Raji (cell line): Measurements from ENCODE around the gene DSCAML1.

ENCODE experiments used
- POLR2A ChIP-seq: IDR thresholded peaks from 2 replicates; pipeline ENCODE4 v1.6.1; 2011; ENCODE audit warnings: low read depth, low read length, control low read depth; ENCODE audit not compliant: insufficient read depth

Gene DSCAML1

DNA sequence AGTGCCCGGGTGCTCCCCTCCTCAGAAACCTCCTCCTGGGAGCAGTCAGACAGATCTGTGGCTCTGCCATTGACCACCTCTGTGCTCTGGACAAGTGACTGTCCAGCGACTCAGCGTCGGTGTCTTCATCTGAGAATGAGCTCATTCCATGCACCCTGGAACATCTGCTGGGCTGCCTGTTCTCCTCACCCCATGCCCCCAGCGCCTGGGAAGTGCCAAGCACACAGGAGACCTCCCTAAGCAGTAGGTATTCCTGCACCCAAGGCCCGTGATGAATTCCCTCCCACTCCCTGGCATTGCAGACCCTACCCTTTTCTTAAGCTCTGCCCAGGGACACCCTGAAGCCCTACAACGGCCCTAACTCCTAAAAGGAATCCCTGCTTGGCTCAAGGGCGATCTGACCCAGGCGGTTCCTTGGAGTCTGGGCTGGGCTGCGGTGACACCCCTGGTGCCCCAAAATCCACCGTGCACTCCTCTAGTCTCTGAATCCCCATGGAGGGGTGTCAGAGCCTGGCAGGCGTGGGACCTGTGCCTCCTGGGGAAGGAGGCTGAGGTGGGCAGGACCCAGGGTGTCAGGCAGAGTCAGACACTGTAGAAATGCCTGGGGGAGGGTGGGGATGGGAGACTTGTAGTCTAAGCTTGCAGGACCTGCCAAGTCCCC, 377.4 kb downstream of the DSCAML1 start:
- no peak for TF ChIP-seq POLR2A

- no peak for TF ChIP-seq POLR2A
Observed at GRCh38 chr11:117418737-117419481, 378.1 kb downstream of the DSCAML1 start.

- no peak for TF ChIP-seq POLR2A
Observed at GRCh38 chr11:117417856-117418255, 379.2 kb downstream of the DSCAML1 start.

DNA sequence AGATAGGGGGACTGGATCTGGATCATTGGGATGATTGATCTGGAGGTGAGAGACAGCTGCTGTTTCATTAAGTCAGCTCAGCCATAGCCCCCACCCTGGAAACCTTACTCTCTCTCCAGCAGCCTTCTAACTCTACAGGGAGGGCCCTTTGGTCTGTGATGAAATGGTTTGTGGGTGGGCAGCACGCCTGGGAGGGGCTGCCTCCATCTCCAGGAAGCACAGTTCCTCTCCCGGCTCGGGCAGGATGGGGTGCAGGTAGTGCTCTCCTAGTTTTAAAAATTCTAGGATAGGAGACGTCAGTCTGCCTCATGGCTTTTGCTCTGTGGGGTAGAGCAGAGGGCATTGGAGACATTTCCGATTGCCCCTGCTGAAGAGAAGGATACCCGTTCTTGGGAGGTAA, 379.7 kb downstream of the DSCAML1 start:
- no peak for TF ChIP-seq POLR2A

- no peak for TF ChIP-seq POLR2A
Observed at GRCh38 chr11:117415358-117415896, 381.6 kb downstream of the DSCAML1 start.

GRCh38 chr11:117414724-117415123, 382.3 kb downstream of the DSCAML1 start:
- TF ChIP-seq POLR2A = no peak

GRCh38 chr11:117413616-117414015, 383.4 kb downstream of the DSCAML1 start:
- TF ChIP-seq POLR2A = no peak

GRCh38 chr11:117412653-117413275, 384.3 kb downstream of the DSCAML1 start:
- no peak for TF ChIP-seq POLR2A

DNA sequence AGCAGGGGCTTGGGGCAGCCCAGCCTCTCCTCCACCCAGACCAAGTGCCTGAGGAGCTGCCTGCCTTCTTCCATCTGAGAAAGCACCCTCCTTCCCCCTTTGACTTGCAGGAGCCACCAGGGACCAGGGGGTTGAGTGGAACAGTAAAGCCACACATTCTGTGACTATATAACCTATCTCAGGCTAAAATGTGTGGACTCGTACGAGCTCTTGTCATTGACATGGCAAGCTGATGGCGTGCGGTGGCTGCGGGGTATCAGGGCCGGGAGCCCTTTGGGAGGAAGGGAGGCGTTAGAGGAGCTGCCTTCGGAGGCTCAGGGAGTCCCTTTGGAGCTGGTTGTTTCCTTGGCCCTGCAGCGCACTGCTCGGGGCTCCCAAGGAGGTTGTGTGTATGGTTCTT, 384.8 kb downstream of the DSCAML1 start:
- no peak for TF ChIP-seq POLR2A

DNA sequence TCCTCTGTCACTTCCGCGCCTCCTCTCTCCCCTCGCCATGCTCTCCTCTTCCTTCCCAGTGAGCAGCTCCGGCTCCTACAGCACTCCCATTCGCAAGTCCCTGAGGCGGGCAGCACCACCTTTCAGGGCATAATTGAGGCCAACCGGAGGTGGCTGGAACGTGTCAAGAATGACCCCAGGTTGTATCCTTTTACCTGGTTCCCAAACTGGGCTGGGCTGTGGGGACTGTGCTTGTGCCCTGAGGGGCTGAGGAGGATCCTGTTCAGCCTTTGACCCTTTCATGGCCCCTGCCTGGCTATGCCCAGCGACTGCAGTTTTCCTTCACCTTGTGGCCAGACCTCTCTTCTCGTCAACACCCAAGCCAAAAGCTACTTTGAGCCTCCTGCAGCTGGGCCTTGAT, 385.3 kb downstream of the DSCAML1 start:
- TF ChIP-seq POLR2A = no peak

GRCh38 chr11:117410861-117411710, 385.9 kb downstream of the DSCAML1 start:
- no peak for TF ChIP-seq POLR2A

GRCh38 chr11:117410238-117410637, 386.8 kb downstream of the DSCAML1 start:
- no peak for TF ChIP-seq POLR2A

GRCh38 chr11:117409511-117409910, 387.5 kb downstream of the DSCAML1 start:
- TF ChIP-seq POLR2A = no peak

- no peak for TF ChIP-seq POLR2A
Observed at GRCh38 chr11:117408356-117408755, 388.7 kb downstream of the DSCAML1 start.

- no peak for TF ChIP-seq POLR2A
Observed at GRCh38 chr11:117407016-117407415, 390.0 kb downstream of the DSCAML1 start.

- no peak for TF ChIP-seq POLR2A
Observed at GRCh38 chr11:117396970-117397369, 400.0 kb downstream of the DSCAML1 start.

GRCh38 chr11:117395476-117395875, 401.5 kb downstream of the DSCAML1 start:
- no peak for TF ChIP-seq POLR2A
